DMS53 treated with DMSO at 0.1 percent for 48 hours (cell line): Measurements from ENCODE around the gene PHF21B.
"Not testable (repeated sequence)": the region's sequence is repeated elsewhere in the genome, so short reads cannot be mapped to it uniquely, and the experiment has no call there.

Experiments
- DNase-seq: peaks from one replicate; lab custom pipeline; 2025; ENCODE audit not compliant: unreplicated experiment; lab: John Stamatoyannopoulos, UW

PHF21B gene

DNA sequence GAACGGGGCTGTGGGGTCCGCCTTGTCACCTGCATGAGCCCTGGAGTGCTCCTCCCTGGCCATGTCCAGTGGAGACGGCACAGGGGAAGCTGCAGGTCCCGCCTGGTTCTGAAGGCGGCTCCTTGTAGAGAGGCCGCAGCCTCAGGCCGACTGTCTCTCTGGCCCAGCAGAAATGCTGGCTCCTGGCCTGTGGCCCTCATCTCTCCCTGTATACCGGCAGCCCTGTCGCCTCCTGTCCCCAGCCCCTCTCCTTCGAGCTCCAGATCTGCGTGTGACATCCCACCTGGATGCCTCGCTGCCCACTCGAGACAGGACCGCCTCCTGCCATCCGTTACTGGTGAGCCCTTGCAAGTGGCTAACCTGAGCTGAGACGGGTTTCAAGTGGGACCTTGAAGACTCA, 73.6 kb downstream of the PHF21B start:
- no peak for DNase-seq

- DNase-seq: no peak
Measured at GRCh38 chr22:44935724-44936123, 74.1 kb downstream of the PHF21B start.

- no peak for DNase-seq
Measured at GRCh38 chr22:44934454-44934735, 75.4 kb downstream of the PHF21B start.

DNA sequence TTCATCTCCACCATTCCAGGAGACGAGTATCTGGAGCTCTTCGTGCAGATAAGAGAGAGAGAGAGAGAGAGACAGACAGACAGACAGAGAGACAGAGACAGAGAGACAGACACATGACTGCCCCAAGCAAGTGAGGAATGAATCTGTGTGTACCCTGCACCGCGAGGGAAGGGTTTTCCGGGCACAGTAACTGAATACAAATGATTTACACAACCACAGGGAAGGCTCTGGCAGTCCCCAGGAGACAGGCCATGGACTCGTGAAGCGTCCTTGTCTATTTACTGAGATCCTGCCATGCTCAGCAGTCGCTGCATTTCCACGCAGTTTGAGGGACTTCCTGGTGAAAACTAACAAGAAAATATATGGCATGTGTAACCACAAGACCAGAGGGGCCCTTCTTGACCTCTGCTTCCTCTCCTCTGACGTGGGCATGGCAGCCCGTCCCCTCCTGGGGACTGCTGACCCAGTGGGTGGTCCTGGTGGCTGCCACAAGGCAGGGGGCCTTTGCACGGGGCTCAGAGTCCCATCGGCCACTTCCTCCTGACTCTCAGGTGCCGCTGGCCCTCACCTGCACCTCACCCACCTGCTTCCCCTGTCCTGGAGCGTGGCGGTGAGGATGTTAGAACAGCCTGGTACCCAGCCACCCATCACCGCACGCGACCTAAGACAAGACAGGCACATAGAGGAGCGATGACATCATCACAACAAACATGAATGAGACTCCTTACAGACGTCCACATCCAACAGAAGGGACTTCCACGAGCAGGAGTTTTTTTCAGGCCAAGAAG, 75.9 kb downstream of the PHF21B start:
- no peak for DNase-seq

GRCh38 chr22:44932493-44932892, 77.3 kb downstream of the PHF21B start:
- no peak for DNase-seq

- DNase-seq: no peak
Measured at GRCh38 chr22:44931766-44932165, 78.0 kb downstream of the PHF21B start.

- no peak for DNase-seq
Measured at GRCh38 chr22:44931077-44931540, 78.7 kb downstream of the PHF21B start.

DNA sequence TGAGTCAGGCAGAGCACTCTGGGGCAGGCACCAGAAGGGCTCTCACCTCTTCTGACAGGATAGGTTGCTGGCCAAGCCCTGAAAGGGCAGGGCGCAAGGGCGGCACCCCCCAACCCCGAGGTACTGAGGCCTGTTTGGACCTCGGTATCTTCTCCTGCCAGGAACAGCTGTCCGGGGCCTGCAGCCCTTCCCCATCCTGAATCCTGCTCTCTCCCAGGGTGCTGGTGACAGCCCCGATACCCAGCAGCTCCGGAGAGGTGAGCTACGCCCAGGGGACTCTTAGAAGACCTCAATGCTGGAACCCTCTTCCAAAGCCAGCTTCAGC, 79.1 kb downstream of the PHF21B start:
- no peak for DNase-seq

DNA sequence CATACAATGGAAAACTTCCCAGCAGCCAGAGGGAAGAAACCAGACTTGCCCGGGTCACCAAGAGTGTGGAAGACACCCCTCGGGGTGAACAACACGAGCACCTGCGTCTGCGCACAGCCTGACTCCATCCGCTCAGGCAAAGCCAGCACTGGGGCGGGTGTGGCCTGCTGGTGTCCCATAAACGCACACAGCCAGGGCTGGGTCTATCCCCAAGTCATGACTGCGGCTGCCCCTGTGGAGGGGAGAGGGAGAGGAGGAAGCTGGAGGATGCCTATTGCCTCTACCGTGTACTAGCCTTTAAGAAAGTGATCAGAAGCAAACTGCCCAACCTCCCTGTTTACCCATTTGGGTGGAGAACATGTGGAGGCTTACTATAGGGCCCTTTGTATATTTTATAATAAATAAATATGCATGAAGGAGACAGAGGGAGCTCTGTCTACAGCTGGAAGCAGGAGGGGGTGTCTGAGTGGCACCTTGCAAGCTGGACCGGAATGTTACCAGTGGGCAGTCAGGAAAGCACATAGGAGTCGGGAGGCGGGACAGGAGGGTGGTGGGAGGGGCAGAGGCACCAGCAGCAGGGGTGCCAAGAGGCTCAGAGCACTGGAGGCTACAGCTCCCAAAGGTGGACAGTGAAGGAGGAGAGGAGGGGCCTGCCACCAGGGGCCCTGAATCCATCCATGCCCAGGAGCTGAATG, 79.6 kb downstream of the PHF21B start:
- DNase-seq: no peak

DNA sequence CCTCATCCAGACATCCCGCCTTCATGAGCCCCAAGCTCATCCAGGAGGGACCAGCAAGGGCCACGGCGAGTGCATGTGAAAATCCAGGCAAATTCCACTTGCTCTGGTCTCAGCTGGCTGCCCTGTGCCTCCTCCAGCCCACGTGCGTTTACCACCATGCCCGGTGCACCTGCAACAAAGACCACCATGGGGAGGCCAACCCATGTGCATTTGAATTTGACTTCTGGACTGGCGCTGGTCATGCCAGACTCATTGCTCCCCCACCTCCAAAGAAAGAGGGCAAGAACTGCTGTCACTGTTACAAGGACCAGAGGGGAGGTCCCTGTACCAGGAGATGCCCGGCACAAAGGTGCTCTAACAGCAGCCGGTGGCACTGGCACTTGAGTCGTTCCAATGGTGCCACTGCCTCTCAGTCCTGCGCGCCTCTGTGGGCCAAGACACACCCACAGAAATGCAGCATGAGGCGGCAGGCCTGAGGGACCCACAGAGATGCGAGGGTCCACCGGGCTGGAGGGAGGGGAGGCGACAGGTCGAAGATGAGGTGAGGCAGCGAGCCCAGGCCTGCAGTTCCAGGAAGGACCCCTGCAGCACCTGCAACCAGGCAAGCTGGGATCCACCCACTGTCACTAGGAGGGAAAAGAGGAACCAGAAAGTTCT, 80.3 kb downstream of the PHF21B start:
- DNase-seq: no peak

DNA sequence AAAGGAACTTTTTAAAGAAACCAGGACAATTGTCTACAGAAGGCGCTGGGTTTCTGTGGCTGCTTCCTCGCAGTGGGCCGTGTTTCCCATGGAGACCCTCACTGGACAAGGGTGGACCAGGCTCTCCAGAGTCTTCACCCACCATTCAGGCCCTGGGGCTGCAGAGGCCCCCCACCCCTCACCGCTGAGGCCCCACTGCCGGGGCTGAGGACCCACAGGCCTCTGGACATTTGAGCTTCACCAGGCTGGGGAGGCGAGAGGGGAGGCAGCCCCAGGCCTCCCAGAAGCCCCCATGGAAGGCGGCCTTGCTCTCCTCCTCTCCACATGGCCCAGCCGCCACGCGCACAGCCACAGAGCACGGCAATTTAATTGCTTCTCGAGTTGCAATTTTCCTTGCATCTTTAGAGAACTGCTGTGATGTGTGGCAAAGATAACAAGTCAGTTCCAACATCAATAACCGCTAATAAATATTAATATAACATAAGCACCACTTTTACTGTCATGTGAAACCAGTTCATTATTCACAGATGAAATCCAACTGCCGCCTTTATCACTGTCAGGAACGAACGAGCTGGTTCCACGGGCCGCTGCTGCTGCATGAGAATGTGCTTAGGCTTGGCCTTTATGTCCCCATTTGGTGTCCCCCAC, 81.0 kb downstream of the PHF21B start:
- DNase-seq: no peak

DNA sequence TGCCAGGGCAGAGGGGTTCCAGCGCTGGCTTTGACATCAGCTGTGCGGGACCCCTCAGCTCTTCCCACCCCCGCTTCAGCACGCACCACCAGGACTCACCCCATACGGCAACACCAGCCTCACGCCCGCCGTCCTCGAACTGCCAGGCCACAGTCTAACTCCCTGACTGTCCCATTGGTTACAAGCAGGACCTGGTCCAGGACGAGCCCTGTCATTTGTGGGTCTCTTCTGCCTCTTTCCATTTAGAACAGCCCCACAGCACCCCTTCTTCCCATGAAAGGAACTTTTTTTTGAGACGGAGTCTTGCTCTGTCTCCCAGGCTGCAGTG, 81.7 kb downstream of the PHF21B start:
- no peak for DNase-seq

- DNase-seq: no peak
Measured at GRCh38 chr22:44927463-44928135, 82.2 kb downstream of the PHF21B start.

GRCh38 chr22:44926491-44927415, 83.1 kb downstream of the PHF21B start:
- no peak for DNase-seq

- no peak for DNase-seq
Measured at GRCh38 chr22:44926124-44926475, 83.7 kb downstream of the PHF21B start.

- no peak for DNase-seq
Measured at GRCh38 chr22:44925465-44926123, 84.2 kb downstream of the PHF21B start.

GRCh38 chr22:44924710-44925109, 85.1 kb downstream of the PHF21B start:
- no peak for DNase-seq

- no peak for DNase-seq
Measured at GRCh38 chr22:44924098-44924497, 85.7 kb downstream of the PHF21B start.

DNA sequence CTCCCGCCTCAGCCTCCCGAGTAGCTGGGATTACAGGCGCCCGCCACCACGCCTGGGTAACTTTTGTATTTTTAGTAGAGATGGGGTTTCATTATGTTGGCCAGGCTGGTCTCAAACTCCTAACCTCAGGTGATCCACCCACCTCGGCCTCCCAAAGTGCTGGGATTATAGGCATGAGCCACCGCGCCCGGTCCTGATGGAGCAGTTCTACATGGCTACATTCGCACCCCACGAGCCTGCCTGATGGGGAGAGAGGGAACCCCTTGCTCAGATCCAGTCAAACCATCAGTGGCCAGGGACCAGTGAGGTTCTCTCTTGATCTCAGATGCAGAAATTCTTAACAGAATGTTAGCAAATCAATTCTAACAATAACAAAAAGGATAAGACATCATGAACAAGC, 88.0 kb downstream of the PHF21B start:
- not testable (repeated sequence) for DNase-seq

GRCh38 chr22:44920183-44920582, 89.6 kb downstream of the PHF21B start:
- no peak for DNase-seq
